A549 (cell line): ENCODE data around the gene KLHDC7B. TPM values are rescaled to one million over a fixed set of nuclear protein-coding genes. Genes with fewer than 3 reads are reported as not detected.
A peak's percentile ranks its signal among the peaks of the same experiment; 100 is the strongest.

Experiments used
- ATAC-seq, 2 experiments: fragments of 200-7000 bp in 1 of 2; fragments of >200 bp in 1 of 2; cut with Nextera tagmentation in 1 of 2; cut with Tn5 transposase in 1 of 2; 3 replicates each; pipeline versions ENCODE4 v1.8.0 to v1.9.1; 2018 to 2020; ENCODE audit warnings: mild to moderate bottlenecking in 1 of 2, moderate library complexity in 1 of 2
- CTCF ChIA-PET: fragments of 300-600 bp; sonication (Branson Sonifier 250); formaldehyde crosslinking; extraction: SDS; loops from one replicate; lab custom pipeline; 2021; ENCODE audit warnings: antibody characterized with exemption, inconsistent platforms; lab: Yijun Ruan, JAX
- POLR2A ChIA-PET: fragments of 350-600 bp; formaldehyde crosslinking; extraction: SDS; loops from one replicate; lab custom pipeline; 2021; ENCODE audit warnings: antibody characterized with exemption, inconsistent platforms; lab: Yijun Ruan, JAX
- DNase-seq, 2 experiments: peaks; one replicate each; pipeline versions ENCODE4 v3.0.0 to v3.0.0-alpha.2; 2011 to 2016; ENCODE audit warnings: low read depth in 1 of 2, low spot score in 1 of 2
- FAIRE-seq: peaks from 2 replicates; lab custom pipeline; 2011; peaks lifted over from hg19 to GRCh38; lab: Jason Lieb, UNC
- H3K27ac ChIP-seq, 2 experiments: fragments of >200 bp; sonication (Bioruptor Twin); formaldehyde crosslinking; 3 replicates each; pipeline ENCODE4 v1.5.1; 2016 to 2017
- H3K4me1 ChIP-seq: fragments of >200 bp; sonication (Bioruptor Twin); formaldehyde crosslinking; 3 replicates; pipeline ENCODE4 v1.6.1; 2016
- H3K4me2 ChIP-seq: fragments of >200 bp; sonication (Bioruptor Twin); formaldehyde crosslinking; 3 replicates; pipeline ENCODE4 v1.6.1; 2016
- H3K4me3 ChIP-seq: fragments of >200 bp; sonication (Bioruptor Twin); formaldehyde crosslinking; 3 replicates; pipeline ENCODE4 v1.5.1; 2016
- H3K9me3 ChIP-seq: fragments of >200 bp; sonication (Bioruptor Twin); formaldehyde crosslinking; 3 replicates; pipeline ENCODE4 v1.6.1; 2016
- BCL3 ChIP-seq: fragments of >200 bp; sonication (Bioruptor Twin); formaldehyde crosslinking; IDR thresholded peaks from 3 replicates; pipeline ENCODE4 v1.6.1; 2016
- CBX8 ChIP-seq: fragments of 200-600 bp; sonication (generic); IDR thresholded peaks from 2 replicates; pipeline ENCODE4 v1.6.1; 2016
- CHD4 ChIP-seq: fragments of 200-600 bp; sonication (generic); IDR thresholded peaks from 2 replicates; pipeline ENCODE4 v1.6.1; 2016; ENCODE audit warnings: antibody characterized with exemption, mild to moderate bottlenecking, borderline replicate concordance
- E2F6 ChIP-seq: IDR thresholded peaks from 2 replicates; pipeline ENCODE4 v1.6.1; 2012; ENCODE audit warnings: low read depth, borderline replicate concordance
- EP300 ChIP-seq, 2 experiments: fragments of >200 bp; sonication (Bioruptor Twin); formaldehyde crosslinking; IDR thresholded peaks; 2 replicates in 1 of 2; 3 replicates in 1 of 2; pipeline ENCODE4 v1.6.1; 2016 to 2017
- ESRRA ChIP-seq: fragments of 150-350 bp; IDR thresholded peaks from 2 replicates; pipeline ENCODE4 v1.6.1; 2014; ENCODE audit warnings: mild to moderate bottlenecking, low read length, borderline replicate concordance
- HDAC2 ChIP-seq: fragments of 200-600 bp; sonication (generic); IDR thresholded peaks from 2 replicates; pipeline ENCODE4 v1.6.1; 2016
- HEYL ChIP-seq: fragments of 250-450 bp; sonication (Bioruptor Pico); IDR thresholded peaks from 2 replicates; pipeline ENCODE4 v1.8.0; 2021; ENCODE audit warnings: mild to moderate bottlenecking, moderate library complexity
- HOXB5 ChIP-seq: fragments of 250-450 bp; sonication (Bioruptor Pico); IDR thresholded peaks from 2 replicates; pipeline ENCODE4 v1.5.0; 2020; ENCODE audit warnings: mild to moderate bottlenecking, moderate library complexity
- JUNB ChIP-seq: fragments of >200 bp; sonication (Bioruptor Twin); formaldehyde crosslinking; IDR thresholded peaks from 2 replicates; pipeline ENCODE4 v1.6.1; 2016
- MAFK ChIP-seq: fragments of 450-650 bp; IDR thresholded peaks from 2 replicates; pipeline ENCODE4 v1.6.1; 2014; ENCODE audit not compliant: partially characterized antibody
- POLR2AphosphoS2 ChIP-seq: conservative IDR thresholded peaks from 2 replicates; pipeline ENCODE4 v1.6.1; 2012; ENCODE audit warnings: low read length, improper control_type of control experiment, inconsistent platforms
- RAD21 ChIP-seq, 2 experiments: fragments of >200 bp in 1 of 2; sonication (Bioruptor Twin) in 1 of 2; formaldehyde crosslinking in 1 of 2; IDR thresholded peaks in 1 of 2; conservative IDR thresholded peaks in 1 of 2; 2 replicates in 1 of 2; 3 replicates in 1 of 2; pipeline ENCODE4 v1.6.1; 2012 to 2018; ENCODE audit warnings: inconsistent platforms in 1 of 2
- RCOR1 ChIP-seq: fragments of 150-350 bp; IDR thresholded peaks from 2 replicates; pipeline ENCODE4 v1.6.1; 2014; ENCODE audit warnings: antibody characterized with exemption, low read length, low read depth
- REST ChIP-seq: fragments of 200-600 bp; sonication (generic); IDR thresholded peaks from 2 replicates; pipeline ENCODE4 v1.6.1; 2016; ENCODE audit warnings: antibody characterized with exemption, mild to moderate bottlenecking, moderate library complexity
- RFX5 ChIP-seq: fragments of 450-650 bp; IDR thresholded peaks from 2 replicates; pipeline ENCODE4 v1.7.1; 2014; ENCODE audit warnings: antibody characterized with exemption, mild to moderate bottlenecking, moderate library complexity
- TFCP2L1 ChIP-seq: fragments of 250-450 bp; sonication (Bioruptor Pico); IDR thresholded peaks from 2 replicates; pipeline ENCODE4 v1.5.0; 2021; ENCODE audit warnings: mild to moderate bottlenecking
- ZNF302 ChIP-seq: fragments of 250-450 bp; sonication (Bioruptor Pico); IDR thresholded peaks from 2 replicates; pipeline ENCODE4 v1.9.0; 2021; ENCODE audit warnings: inconsistent platforms, mild to moderate bottlenecking, moderate library complexity
- ZSCAN20 ChIP-seq: fragments of 250-450 bp; sonication (Bioruptor Pico); IDR thresholded peaks from 2 replicates; pipeline ENCODE4 v1.8.0; 2022; ENCODE audit warnings: mild to moderate bottlenecking, moderate library complexity
- WGBS: methylation state at CpG from one replicate; pipeline ENCODE4 v1.1.6; 2017; ENCODE audit errors: missing lambda C conversion rate; 5-methylcytosine and 5-hydroxymethylcytosine counted together
- polyA plus RNA-seq, 4 experiments: library from polyadenylated mRNA; depleted of rRNA in 3 of 4; stranded (reverse); fragments of >200 nt; fragmentation: RNase III in 1 of 4; extraction: RNeasy Plus Mini Kit Qiagen cat#74134 plus additional on column Dnase treatment in 1 of 4; gene quantifications; 2 replicates in 3 of 4; 3 replicates in 1 of 4; pipeline ENCODE4 v1.2.3, GENCODE V29; 2011 to 2017
- TF ChIP-seq, protein P1 (sequence below): fragments of 150-350 bp; IDR thresholded peaks from 2 replicates; pipeline ENCODE4 v1.6.1; 2014; ENCODE audit warnings: low read depth, mild to moderate bottlenecking, low read length

Gene KLHDC7B
- polyA plus RNA-seq, 2 of the 4 experiments (the other 2 are of a cell fraction), result 0.09 TPM; not detected in 1

DNA sequence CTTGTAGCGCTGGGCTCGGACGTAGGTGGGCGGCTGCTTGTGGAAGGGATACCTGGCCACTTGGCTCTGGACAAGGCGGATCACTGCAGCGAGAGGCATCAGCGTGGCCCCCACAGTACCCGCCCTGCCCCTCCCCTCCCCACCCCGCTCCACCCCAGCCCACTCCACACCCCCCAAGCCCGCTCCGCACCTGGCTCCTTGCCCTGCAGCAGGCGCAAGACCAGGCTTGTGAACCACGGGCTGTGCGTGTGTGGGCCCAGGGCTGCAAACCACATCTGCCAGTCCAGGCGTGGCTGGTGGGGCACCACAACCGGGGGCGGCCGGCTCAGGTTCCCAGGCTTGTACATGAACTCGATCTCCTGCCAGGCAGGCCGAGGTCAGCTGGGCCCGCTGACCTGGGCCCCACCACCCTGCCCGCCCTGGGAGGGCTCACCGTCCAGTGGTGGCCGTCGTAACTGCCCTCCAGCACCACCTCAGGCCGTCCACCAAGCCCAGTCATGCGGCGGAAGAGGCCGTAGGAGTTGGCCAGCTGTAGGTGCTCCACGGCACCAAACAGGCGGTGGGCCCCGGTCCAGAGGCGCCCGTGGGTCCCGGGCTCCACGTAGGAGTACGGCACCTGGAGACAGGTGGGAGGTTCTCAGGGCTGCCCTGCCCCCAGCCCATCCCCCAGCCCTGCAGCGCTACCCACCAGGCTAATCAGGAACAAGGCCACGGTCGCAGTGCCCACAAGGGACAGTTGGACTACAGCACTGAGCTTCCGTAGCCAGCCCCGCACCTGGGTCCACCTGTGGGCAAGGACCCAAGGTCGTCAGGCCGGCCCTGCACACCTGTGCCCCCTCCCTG, 41.1 kb upstream of the KLHDC7B start:
- CTCF ChIA-PET, result interaction anchor here (1.3 to 1.8 kb wide), 2 partner anchors 59 to 253 kb away, joined by 3 to 4 read pairs; partner anchors contain the start of genes HDAC10 and SYCE3
- Histone ChIP-seq H3K4me3 (no peak overlapping the region), H3K4me2 (no peak overlapping the region), H3K9me3 (no peaks in the 10 kb centered on the region), H3K4me1 (peaks cover 14% of the 10 kb centered on the region), H3K27ac (no peak overlapping the region)
- DNase-seq (no peak), FAIRE-seq (no peak), ATAC-seq (no peak)
- POLR2A ChIA-PET, result no interaction called here
- WGBS, result 97% methylated on average over 13 of the region's 44 CpGs
- no peak for TF ChIP-seq RCOR1
- TF ChIP-seq BCL3, result no peak
- TF ChIP-seq HEYL (CRISPR knock-in tag), result no peak
- TF ChIP-seq E2F6, result no peak
- TF ChIP-seq MAFK, result no peak
- no peak for TF ChIP-seq CHD4
- TF ChIP-seq RAD21 (conservative IDR thresholded peaks at IDR 0.05 in 1 of 2, IDR thresholded peaks at IDR 0.05 in 1 of 2), result no peak
- no peak for TF ChIP-seq CBX8
- TF ChIP-seq, protein P1, sequence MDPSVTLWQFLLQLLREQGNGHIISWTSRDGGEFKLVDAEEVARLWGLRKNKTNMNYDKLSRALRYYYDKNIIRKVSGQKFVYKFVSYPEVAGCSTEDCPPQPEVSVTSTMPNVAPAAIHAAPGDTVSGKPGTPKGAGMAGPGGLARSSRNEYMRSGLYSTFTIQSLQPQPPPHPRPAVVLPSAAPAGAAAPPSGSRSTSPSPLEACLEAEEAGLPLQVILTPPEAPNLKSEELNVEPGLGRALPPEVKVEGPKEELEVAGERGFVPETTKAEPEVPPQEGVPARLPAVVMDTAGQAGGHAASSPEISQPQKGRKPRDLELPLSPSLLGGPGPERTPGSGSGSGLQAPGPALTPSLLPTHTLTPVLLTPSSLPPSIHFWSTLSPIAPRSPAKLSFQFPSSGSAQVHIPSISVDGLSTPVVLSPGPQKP, result no peak
- no peak for TF ChIP-seq HOXB5 (CRISPR knock-in tag)
- TF ChIP-seq, all 56 proteins: peak for 0

- DNase-seq (no peak), ATAC-seq (no peak), FAIRE-seq (no peak)
- H3K4me3 ChIP-seq, result no peak overlapping the region
- CTCF ChIA-PET, result interaction anchor here (1.3 kb wide), 1 partner anchor 58 kb away, joined by 3 read pairs; the partner anchor contains the start of gene SYCE3
- H3K4me2 ChIP-seq, result no peak overlapping the region
- H3K4me1 ChIP-seq, result peaks cover 15% of the 10 kb centered on the region
- POLR2A ChIA-PET, result no interaction called here
- WGBS, result 86% methylated on average over 9 of the region's 14 CpGs
- TF ChIP-seq ESRRA (no peak), RFX5 (no peak), POLR2AphosphoS2 (no peak), HEYL (CRISPR knock-in tag) (no peak), JUNB (no peak), HOXB5 (CRISPR knock-in tag) (no peak), ZSCAN20 (CRISPR knock-in tag) (no peak)
- H3K27ac ChIP-seq, result no peak overlapping the region
- no peaks in the 10 kb centered on the region for H3K9me3 ChIP-seq
Observed at GRCh38 chr22:50505276-50505775, 40.4 kb upstream of the KLHDC7B start.

DNA sequence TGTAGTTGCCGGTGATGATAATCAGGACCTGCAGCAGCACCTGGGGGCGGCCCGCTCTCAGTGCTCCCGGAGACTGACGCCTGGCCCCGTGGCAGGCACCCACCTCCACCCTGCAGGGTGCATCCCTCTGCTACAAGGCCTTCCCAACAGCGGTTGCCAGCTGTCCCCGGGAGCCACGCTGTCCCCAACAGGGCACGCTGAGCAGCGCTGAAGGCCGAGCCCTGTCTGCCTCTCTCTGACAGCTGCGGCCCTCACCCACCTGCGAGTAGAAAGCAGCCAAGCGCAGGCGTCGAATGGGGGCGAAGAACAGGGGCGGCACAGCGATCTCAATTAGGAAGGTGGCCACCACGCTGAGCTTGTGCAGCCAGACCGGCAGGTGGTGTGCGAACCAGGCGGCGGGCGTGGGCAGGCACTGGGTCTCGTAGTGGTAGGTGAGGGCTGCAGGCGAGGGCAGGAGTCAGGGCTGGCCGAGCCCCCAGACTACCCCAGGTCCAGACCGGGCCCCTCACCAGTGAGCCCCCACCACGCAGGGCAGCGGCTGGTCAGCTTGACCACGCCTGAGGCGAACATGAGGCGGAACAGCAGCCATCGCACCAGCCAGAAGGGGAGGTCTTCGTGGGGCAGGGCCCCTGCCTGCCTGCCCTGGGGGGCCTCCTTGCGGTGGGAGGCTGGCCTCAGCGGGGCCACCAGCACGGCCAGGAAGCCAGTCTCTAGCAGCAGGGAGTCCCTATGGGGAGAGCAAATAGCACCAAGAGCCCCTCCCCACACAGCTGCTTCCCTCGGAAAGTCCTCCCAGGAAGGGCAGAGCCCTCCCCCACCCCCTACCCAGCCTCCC, 39.7 kb upstream of the KLHDC7B start:
- Histone ChIP-seq H3K4me2 (peak overlapping the region; percentile 95), H3K4me1 (peaks cover 15% of the 10 kb centered on the region), H3K9me3 (no peaks in the 10 kb centered on the region), H3K4me3 (no peak overlapping the region)
- ATAC-seq (no peak), DNase-seq (no peak)
- no CpG with 5 or more reads among the region's 41 CpGs for WGBS
- ChIA-PET POLR2A (no interaction called here), CTCF (no interaction called here)
- TF ChIP-seq TFCP2L1 (CRISPR knock-in tag), result no peak
- no peak for TF ChIP-seq RAD21 (conservative IDR thresholded peaks at IDR 0.05 in 1 of 2, IDR thresholded peaks at IDR 0.05 in 1 of 2)
- TF ChIP-seq ZNF302, result no peak
- TF ChIP-seq HEYL (CRISPR knock-in tag), result no peak
- TF ChIP-seq EP300 (IDR thresholded peaks at IDR 0.05), result no peak
- no peak for TF ChIP-seq REST
- TF ChIP-seq HDAC2, result no peak
- no peak for TF ChIP-seq POLR2AphosphoS2
- TF ChIP-seq, all 56 proteins: peak for 0
- FAIRE-seq, result no peak
- H3K27ac ChIP-seq, result peak overlapping the region in 1 of 2 experiments; percentile 97; a peak in 1 of 6 replicates
